ENCODE results near the gene GPC5.

GPC5 gene

GRCh38 chr13:91622778-91623550 lies 224.5 kb downstream of the GPC5 start:
- no peak for TF ChIP-seq CTCF (IDR thresholded peaks at IDR 0.05; ENCODE audit: insufficient read depth, missing control alignments)
- DNase-seq (ENCODE audit: insufficient read length, low spot score) (no peak), FAIRE-seq (no peak)

- no peak for TF ChIP-seq CTCF (IDR thresholded peaks at IDR 0.05; ENCODE audit: insufficient read depth, missing control alignments)
- DNase-seq (ENCODE audit: insufficient read length, low spot score), result no peak
- FAIRE-seq, result no peak
These were observed 229.7 kb downstream of the GPC5 start for GRCh38 chr13:91627952-91628739.

GRCh38 chr13:91630946-91631345 lies 232.5 kb downstream of the GPC5 start:
- no peak for FAIRE-seq
- no peak for DNase-seq (ENCODE audit: insufficient read length, low spot score)
- TF ChIP-seq CTCF (IDR thresholded peaks at IDR 0.05; ENCODE audit: insufficient read depth, missing control alignments), result no peak

- FAIRE-seq, result no peak
- DNase-seq (ENCODE audit: insufficient read length, low spot score), result no peak
- no peak for TF ChIP-seq CTCF (IDR thresholded peaks at IDR 0.05; ENCODE audit: insufficient read depth, missing control alignments)
These were observed 233.7 kb downstream of the GPC5 start for GRCh38 chr13:91632086-91632485.

- DNase-seq (ENCODE audit: insufficient read length, low spot score) (no peak), FAIRE-seq (no peak)
- no peak for TF ChIP-seq CTCF (IDR thresholded peaks at IDR 0.05; ENCODE audit: insufficient read depth, missing control alignments)
These were observed 240.9 kb downstream of the GPC5 start for GRCh38 chr13:91639330-91639729.

- DNase-seq (ENCODE audit: insufficient read length, low spot score) (no peak), FAIRE-seq (no peak)
- TF ChIP-seq CTCF (IDR thresholded peaks at IDR 0.05; ENCODE audit: insufficient read depth, missing control alignments), result no peak
These were observed 245.0 kb downstream of the GPC5 start for GRCh38 chr13:91643394-91643793.

- no peak for TF ChIP-seq CTCF (IDR thresholded peaks at IDR 0.05; ENCODE audit: insufficient read depth, missing control alignments)
- FAIRE-seq, result no peak
- DNase-seq (ENCODE audit: insufficient read length, low spot score), result no peak
These were observed 246.4 kb downstream of the GPC5 start for GRCh38 chr13:91644806-91645205.

Data from D721Med (cell line).